Endothelial cell of umbilical vein (primary cell): ENCODE measurements around the gene LBR. TPM values are rescaled to one million over a fixed set of nuclear protein-coding genes. Genes with fewer than 3 reads are reported as not detected.
A peak's percentile ranks its signal among the peaks of the same experiment; 100 is the strongest.

Experiments used
- BruUV-seq: library from RNA; stranded (reverse); fragments of 400-500 nt; replicated peaks from 2 replicates; lab custom pipeline; 2021; lab: Mats Ljungman, UMichigan
- CTCF ChIA-PET: fragments of 300-600, 350-600 bp; sonication (Branson Sonifier 250); formaldehyde crosslinking; loops from one replicate; lab custom pipeline; 2021; ENCODE audit warnings: antibody characterized with exemption, inconsistent platforms; lab: Charles Lee
- POLR2A ChIA-PET: fragments of 300-600, 350-600 bp; sonication (Branson Sonifier 250); formaldehyde crosslinking; loops from one replicate; lab custom pipeline; 2021; ENCODE audit warnings: antibody characterized with exemption, inconsistent platforms; lab: Charles Lee
- DNase-seq: peaks from one replicate; pipeline ENCODE4 v3.0.0-alpha.2; 2011; ENCODE audit warnings: low read depth, low spot score
- FAIRE-seq: peaks from 2 replicates; lab custom pipeline; 2011; peaks lifted over from hg19 to GRCh38; lab: Jason Lieb, UNC
- H2AFZ ChIP-seq: 2 replicates; pipeline ENCODE4 v1.6.0; 2012; ENCODE audit warnings: low read depth, low read length, control low read depth, inconsistent platforms
- H3K27ac ChIP-seq: 2 replicates; pipeline ENCODE4 v1.5.1; 2011; ENCODE audit warnings: low read depth, mild to moderate bottlenecking, control low read depth, low read length, moderate library complexity; ENCODE audit not compliant: insufficient read depth
- H3K27me3 ChIP-seq, 2 experiments: 2 replicates each; pipeline versions ENCODE4 v1.6.0 to v1.6.1; 2011; ENCODE audit warnings: low read length in 2 of 2, mixed read lengths in 1 of 2; ENCODE audit not compliant: control insufficient read depth in 2 of 2, insufficient read depth in 2 of 2
- H3K36me3 ChIP-seq, 2 experiments: 2 replicates in 1 of 2; 3 replicates in 1 of 2; pipeline ENCODE4 v1.5.1; 2011; ENCODE audit warnings: low read length in 2 of 2, mild to moderate bottlenecking in 1 of 2, moderate library complexity in 1 of 2; ENCODE audit not compliant: control insufficient read depth in 2 of 2, insufficient read depth in 2 of 2; ENCODE audit errors: extremely low read depth in 1 of 2
- H3K4me1 ChIP-seq: 3 replicates; pipeline ENCODE4 v1.5.1; 2011; ENCODE audit warnings: mild to moderate bottlenecking, low read length; ENCODE audit not compliant: control insufficient read depth, insufficient read depth; ENCODE audit errors: extremely low read depth
- H3K4me2 ChIP-seq: 2 replicates; pipeline ENCODE4 v1.6.1; 2011; ENCODE audit warnings: low read length, control low read depth, mixed read lengths; ENCODE audit not compliant: insufficient read depth
- H3K4me3 ChIP-seq, 3 experiments: fragments of 200-600 bp in 1 of 3; sonication (generic), shearing (Covaris generic) in 1 of 3; replicated peaks in 1 of 3; 2 replicates each; pipeline ENCODE4 v1.5.1; 2011 to 2016; ENCODE audit warnings: control low read depth in 3 of 3, low read length in 3 of 3, mild to moderate bottlenecking in 2 of 3, inconsistent platforms in 1 of 3, low read depth in 1 of 3, moderate library complexity in 1 of 3; ENCODE audit not compliant: insufficient read depth in 1 of 3
- H3K79me2 ChIP-seq: 2 replicates; pipeline ENCODE4 v1.6.0; 2012; ENCODE audit warnings: low read length, inconsistent platforms; ENCODE audit not compliant: control insufficient read depth, insufficient read depth
- H3K9ac ChIP-seq: replicated peaks from 2 replicates; pipeline ENCODE3; 2011; ENCODE audit warnings: low read length, control low read depth; ENCODE audit not compliant: insufficient read depth; ENCODE audit errors: extremely low read depth
- H3K9me1 ChIP-seq: replicated peaks from 3 replicates; pipeline ENCODE4 v1.6.0; 2011; ENCODE audit warnings: mild to moderate bottlenecking, low read length; ENCODE audit not compliant: control insufficient read depth, insufficient read depth; ENCODE audit errors: extremely low read depth
- H3K9me3 ChIP-seq: replicated peaks from 2 replicates; pipeline ENCODE4 v1.5.1; 2012; ENCODE audit warnings: low read length, inconsistent platforms; ENCODE audit not compliant: control insufficient read depth, insufficient read depth
- H4K20me1 ChIP-seq: replicated peaks from 2 replicates; pipeline ENCODE3; 2011; ENCODE audit warnings: mild to moderate bottlenecking, low read length; ENCODE audit not compliant: control insufficient read depth, insufficient read depth; ENCODE audit errors: extremely low read depth
- CTCF ChIP-seq, 2 donors: IDR thresholded peaks; 1 replicate in 1 of 2; 2 replicates in 1 of 2; pipeline ENCODE4 v1.5.1; 2011; ENCODE audit warnings: low read length in 2 of 2, mild to moderate bottlenecking in 2 of 2, moderate library complexity in 2 of 2, control low read depth in 1 of 2, inconsistent platforms in 1 of 2, low read depth in 1 of 2; ENCODE audit not compliant: insufficient read depth in 1 of 2; ENCODE audit errors: extremely low read depth in 1 of 2
- FOS ChIP-seq: IDR thresholded peaks from 2 replicates; pipeline ENCODE4 v1.6.1; 2011; ENCODE audit warnings: mild to moderate bottlenecking, low read length, moderate library complexity, borderline replicate concordance; ENCODE audit not compliant: insufficient read depth
- JUN ChIP-seq: IDR thresholded peaks from 2 replicates; pipeline ENCODE4 v1.6.1; 2011; ENCODE audit warnings: borderline replicate concordance, low read depth; ENCODE audit not compliant: insufficient read length, insufficient read depth
- MAX ChIP-seq: IDR thresholded peaks from 2 replicates; pipeline ENCODE4 v1.6.1; 2011; ENCODE audit not compliant: insufficient read depth, insufficient read length
- MYC ChIP-seq: IDR thresholded peaks from one replicate; pipeline ENCODE4 v1.6.1; 2011; ENCODE audit warnings: mild to moderate bottlenecking, low read depth, low read length
- dilution Hi-C: fragments of 300-500 bp; cut with MboI; formaldehyde crosslinking; loops from one replicate; pipeline ENCODE4 v1.15.0; 2019; ENCODE audit warnings: low sequenced_read_pairs; ENCODE audit not compliant: extremely low pct_ligation_motif_present
- intact Hi-C: fragments of 100-400 bp; cut with micrococcal nuclease; formaldehyde crosslinking; loops from one replicate; pipeline ENCODE4 v1.10.0; 2022
- polyA plus RNA-seq, 4 experiments: library from polyadenylated mRNA; depleted of rRNA in 3 of 4; stranded (reverse) in 3 of 4; unstranded in 1 of 4; fragments of >200 nt; gene quantifications; 2 replicates each; pipeline versions ENCODE4 v1.2.1 to v1.2.3, GENCODE V29; 2011 to 2012; ENCODE audit warnings: missing spikeins in 1 of 4
- total RNA-seq: library from RNA; stranded (reverse); gene quantifications from 2 replicates; pipeline ENCODE4 v1.2.3, GENCODE V29; 2021

LBR gene
- total and polyA plus RNA-seq, 2 donors (not counting 3 experiments of a cell fraction or from before 2014, with no cell fraction given): 53.9 to 119 TPM

- Histone ChIP-seq H3K4me1 (peaks cover 34% of the 10 kb centered on the region), H3K36me3 (no peaks in the 10 kb centered on the region), H3K27me3 (no peaks in the 10 kb centered on the region), H3K9me3 (no peaks in the 10 kb centered on the region), H3K79me2 (no peaks in the 10 kb centered on the region), H3K4me2 (no peak overlapping the region), H3K4me3 (no peak overlapping the region), H3K27ac (no peak overlapping the region), H4K20me1 (no peaks in the 10 kb centered on the region), H3K9me1 (no peaks in the 10 kb centered on the region), H2AFZ (no peak overlapping the region), H3K9ac (no peak overlapping the region)
- DNase-seq: no peak
- FAIRE-seq: no peak
- no peak for TF ChIP-seq MYC
- TF ChIP-seq JUN: no peak
- no peak for TF ChIP-seq FOS
- TF ChIP-seq MAX: no peak
- ChIA-PET CTCF (interaction anchor here (0.6 to 2.9 kb wide), 13 partner anchors 8 to 1197 kb away, joined by 3 to 31 read pairs (median 6); partner anchors contain the start of gene LBR), POLR2A (no interaction called here)
- dilution Hi-C loops: no loop called here
- no TSS peak for BruUV-seq
- intact Hi-C loops: no loop called here
These were observed 14.3 kb upstream of the LBR start for GRCh38 chr1:225442123-225442505.

- no peak for TF ChIP-seq FOS
- peak; percentile 20 to 22 for TF ChIP-seq CTCF (IDR thresholded peaks at IDR 0.05; ENCODE audit: extremely low read depth in 1 of 2, insufficient read depth in 1 of 2, low read depth in 1 of 2, low read length in 2 of 2)
- no peaks in the 10 kb centered on the region for H3K36me3 ChIP-seq
- intact Hi-C loops (no loop called here), dilution Hi-C loops (no loop called here)
- FAIRE-seq (no peak), DNase-seq (no peak)
- H3K9me3 ChIP-seq: no peaks in the 10 kb centered on the region
- peaks cover 33% of the 10 kb centered on the region for H3K4me1 ChIP-seq
- no peaks in the 10 kb centered on the region for H3K79me2 ChIP-seq
- POLR2A ChIA-PET: no interaction called here
- no peaks in the 10 kb centered on the region for H4K20me1 ChIP-seq
- H3K27ac ChIP-seq: no peak overlapping the region
- BruUV-seq: no TSS peak
- no peaks in the 10 kb centered on the region for H3K9me1 ChIP-seq
- no peak overlapping the region for H3K9ac ChIP-seq
- no peak overlapping the region for H2AFZ ChIP-seq
- CTCF ChIA-PET: interaction anchor here (0.9 to 2.9 kb wide), 12 partner anchors 9 to 336 kb away, joined by 3 to 31 read pairs (median 6); partner anchors contain the start of genes LBR and SRP9
- no peaks in the 10 kb centered on the region for H3K27me3 ChIP-seq
- H3K4me3 ChIP-seq: no peak overlapping the region
- H3K4me2 ChIP-seq: no peak overlapping the region
These were observed 13.7 kb upstream of the LBR start for GRCh38 chr1:225441314-225442122.
